ENCODE data around the gene PDE4D.

The PDE4D gene

DNA sequence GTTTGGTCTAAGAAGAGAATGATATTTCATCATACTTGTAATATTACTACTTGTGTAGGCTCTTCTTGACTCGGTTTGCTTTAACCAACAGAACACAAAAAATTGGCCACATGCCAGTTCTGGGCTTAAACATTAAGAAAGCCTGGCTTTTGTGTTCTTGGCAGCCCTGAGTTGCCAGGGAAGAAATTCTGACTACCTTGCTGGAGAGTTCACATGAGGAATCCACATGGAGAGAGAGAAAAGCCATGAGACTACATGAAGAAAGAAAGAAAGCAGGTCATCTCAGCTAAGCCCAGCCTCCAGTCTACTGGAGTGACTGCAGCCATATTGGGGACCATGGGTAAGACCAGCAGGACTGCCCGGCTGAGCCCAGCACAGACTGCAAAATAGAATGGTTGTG, 785.8 kb downstream of the PDE4D start:
- TF ChIP-seq POLR2AphosphoS5 (IDR thresholded peaks at IDR 0.05; ENCODE audit: low read depth, low read length) (no peak), TAF1 (IDR thresholded peaks at IDR 0.05; ENCODE audit: borderline replicate concordance, low read depth, low read length) (no peak), POLR2A (IDR thresholded peaks at IDR 0.05; ENCODE audit: low read depth, low read length) (no peak)
- FAIRE-seq: no peak
- DNase-seq (ENCODE audit: insufficient read length): no peak

- DNase-seq (ENCODE audit: insufficient read length) (no peak), FAIRE-seq (no peak)
- no peak for TF ChIP-seq POLR2A (IDR thresholded peaks at IDR 0.05; ENCODE audit: low read depth, low read length)
Measured at GRCh38 chr5:59104400-59105127, 789.0 kb downstream of the PDE4D start.

GRCh38 chr5:59103303-59103702, 790.2 kb downstream of the PDE4D start:
- no peak for FAIRE-seq
- no peak for TF ChIP-seq POLR2A (IDR thresholded peaks at IDR 0.05; ENCODE audit: low read depth, low read length)
- no peak for TF ChIP-seq TAF1 (IDR thresholded peaks at IDR 0.05; ENCODE audit: borderline replicate concordance, low read depth, low read length)
- TF ChIP-seq POLR2AphosphoS5 (IDR thresholded peaks at IDR 0.05; ENCODE audit: low read depth, low read length): no peak
- DNase-seq (ENCODE audit: insufficient read length): no peak

- TF ChIP-seq POLR2AphosphoS5 (IDR thresholded peaks at IDR 0.05; ENCODE audit: low read depth, low read length) (no peak), POLR2A (IDR thresholded peaks at IDR 0.05; ENCODE audit: low read depth, low read length) (no peak), TAF1 (IDR thresholded peaks at IDR 0.05; ENCODE audit: borderline replicate concordance, low read depth, low read length) (no peak)
- DNase-seq (ENCODE audit: insufficient read length) (no peak), FAIRE-seq (no peak)
Measured at GRCh38 chr5:59102437-59102836, 791.1 kb downstream of the PDE4D start.

- TF ChIP-seq POLR2AphosphoS5 (IDR thresholded peaks at IDR 0.05; ENCODE audit: low read depth, low read length) (no peak), TAF1 (IDR thresholded peaks at IDR 0.05; ENCODE audit: borderline replicate concordance, low read depth, low read length) (no peak), POLR2A (IDR thresholded peaks at IDR 0.05; ENCODE audit: low read depth, low read length) (no peak)
- no peak for FAIRE-seq
- DNase-seq (ENCODE audit: insufficient read length): no peak
Measured at GRCh38 chr5:59100875-59101274, 792.7 kb downstream of the PDE4D start.

DNA sequence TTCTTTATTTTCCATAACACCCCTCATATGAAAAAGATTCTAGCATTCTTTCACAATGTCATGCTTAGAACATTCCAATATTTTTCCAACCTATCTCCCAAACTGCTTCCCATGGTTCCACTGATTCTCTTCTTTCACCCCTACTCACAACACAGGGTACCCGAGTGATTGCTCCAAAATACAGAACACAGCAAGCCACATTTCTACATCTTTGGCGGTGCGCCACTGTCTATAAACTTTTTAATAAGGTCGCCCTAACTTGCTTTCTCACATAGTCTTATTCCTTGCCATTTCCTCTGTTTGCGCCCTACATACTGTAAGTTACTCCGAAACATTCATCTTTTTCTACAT, 793.6 kb downstream of the PDE4D start:
- FAIRE-seq: no peak
- DNase-seq (ENCODE audit: insufficient read length): no peak
- TF ChIP-seq POLR2A (IDR thresholded peaks at IDR 0.05; ENCODE audit: low read depth, low read length) (no peak), TAF1 (IDR thresholded peaks at IDR 0.05; ENCODE audit: borderline replicate concordance, low read depth, low read length) (no peak), POLR2AphosphoS5 (IDR thresholded peaks at IDR 0.05; ENCODE audit: low read depth, low read length) (no peak)

DNA sequence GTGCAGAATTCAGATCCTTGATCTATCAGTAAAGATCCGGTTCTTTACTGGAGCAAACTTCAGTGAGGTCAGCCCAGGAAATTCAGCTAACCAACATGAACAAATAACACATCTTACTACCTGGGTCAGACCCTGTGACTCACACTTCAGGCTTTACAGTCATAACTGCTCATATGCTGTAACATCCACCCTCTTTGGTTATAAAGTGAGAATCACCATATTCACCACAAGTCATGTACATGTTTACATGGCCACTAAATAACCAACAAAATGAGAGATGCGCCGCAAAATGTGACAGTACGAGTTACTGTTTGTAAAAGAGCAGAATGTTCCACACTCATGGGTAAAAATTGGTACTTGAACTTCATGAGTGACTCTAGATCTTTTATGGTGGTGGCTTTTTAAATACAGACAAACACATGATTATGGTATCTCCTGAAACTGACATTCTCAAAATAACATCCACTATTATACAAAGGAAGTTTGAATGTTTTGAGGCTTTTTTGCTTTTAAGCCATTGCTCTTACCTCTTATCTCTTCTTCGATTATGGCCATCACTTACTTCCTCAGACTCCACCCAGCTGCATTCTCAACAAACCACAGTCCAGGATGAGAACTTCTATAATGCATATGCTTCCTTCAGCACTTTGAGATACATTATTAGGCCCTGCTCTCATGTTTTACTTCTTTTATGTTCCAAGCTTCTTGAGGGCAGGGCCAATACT, 794.1 kb downstream of the PDE4D start:
- no peak for DNase-seq (ENCODE audit: insufficient read length)
- FAIRE-seq: peak; percentile 21
- TF ChIP-seq POLR2A (IDR thresholded peaks at IDR 0.05; ENCODE audit: low read depth, low read length): no peak
- TF ChIP-seq TAF1 (IDR thresholded peaks at IDR 0.05; ENCODE audit: borderline replicate concordance, low read depth, low read length): no peak
- no peak for TF ChIP-seq POLR2AphosphoS5 (IDR thresholded peaks at IDR 0.05; ENCODE audit: low read depth, low read length)

DNA sequence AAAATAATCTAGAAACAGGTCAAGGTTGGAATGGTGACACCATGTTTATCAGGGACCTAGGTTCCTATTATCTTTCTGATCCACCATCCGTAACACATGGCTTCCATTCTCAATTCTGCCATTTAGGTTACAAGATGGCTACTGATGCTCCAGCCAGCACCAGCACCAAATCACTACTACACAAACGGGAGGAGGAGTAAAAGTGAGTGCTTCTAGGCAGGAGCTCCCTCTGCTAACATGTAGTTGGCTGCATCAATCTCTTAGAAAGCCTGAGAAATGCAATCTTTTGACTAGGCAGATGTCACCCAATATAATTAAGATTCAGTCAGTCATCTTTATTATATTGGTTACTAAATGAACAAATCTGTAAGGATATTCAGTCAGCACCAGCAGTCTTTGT, 794.8 kb downstream of the PDE4D start:
- no peak for FAIRE-seq
- DNase-seq (ENCODE audit: insufficient read length): no peak
- TF ChIP-seq TAF1 (IDR thresholded peaks at IDR 0.05; ENCODE audit: borderline replicate concordance, low read depth, low read length) (no peak), POLR2AphosphoS5 (IDR thresholded peaks at IDR 0.05; ENCODE audit: low read depth, low read length) (no peak), POLR2A (IDR thresholded peaks at IDR 0.05; ENCODE audit: low read depth, low read length) (no peak)

GRCh38 chr5:59097712-59098111, 795.8 kb downstream of the PDE4D start:
- no peak for FAIRE-seq

DNA sequence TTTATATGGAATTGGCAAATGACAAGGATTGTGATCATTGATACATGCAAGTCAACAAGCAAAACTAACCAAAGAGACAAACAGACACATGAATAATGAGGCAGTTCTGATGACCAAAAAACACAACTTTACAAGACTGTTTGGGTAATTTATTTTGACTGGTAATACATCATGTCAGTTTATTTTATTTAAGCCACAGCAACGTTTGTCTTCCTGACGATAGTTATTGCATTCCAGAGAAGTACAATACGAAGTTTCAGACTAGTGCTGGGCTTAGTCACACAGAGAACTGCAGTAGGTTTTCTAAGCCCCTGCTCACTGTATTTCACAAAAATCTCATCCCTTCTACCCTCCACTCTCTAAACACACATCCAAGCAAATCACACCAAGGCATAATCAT, 796.4 kb downstream of the PDE4D start:
- DNase-seq (ENCODE audit: insufficient read length) (no peak), FAIRE-seq (no peak)
- TF ChIP-seq POLR2AphosphoS5 (IDR thresholded peaks at IDR 0.05; ENCODE audit: low read depth, low read length): no peak
- TF ChIP-seq TAF1 (IDR thresholded peaks at IDR 0.05; ENCODE audit: borderline replicate concordance, low read depth, low read length): no peak
- TF ChIP-seq POLR2A (IDR thresholded peaks at IDR 0.05; ENCODE audit: low read depth, low read length): no peak

More at GRCh38 chr5:59097712-59098111, 795.8 kb downstream of the PDE4D start:
- TF ChIP-seq POLR2AphosphoS5 (IDR thresholded peaks at IDR 0.05; ENCODE audit: low read depth, low read length) (no peak), POLR2A (IDR thresholded peaks at IDR 0.05; ENCODE audit: low read depth, low read length) (no peak), TAF1 (IDR thresholded peaks at IDR 0.05; ENCODE audit: borderline replicate concordance, low read depth, low read length) (no peak)
- DNase-seq (ENCODE audit: insufficient read length): no peak

- DNase-seq (ENCODE audit: insufficient read length): no peak
Measured at GRCh38 chr5:59095480-59095879, 798.0 kb downstream of the PDE4D start.

DNA sequence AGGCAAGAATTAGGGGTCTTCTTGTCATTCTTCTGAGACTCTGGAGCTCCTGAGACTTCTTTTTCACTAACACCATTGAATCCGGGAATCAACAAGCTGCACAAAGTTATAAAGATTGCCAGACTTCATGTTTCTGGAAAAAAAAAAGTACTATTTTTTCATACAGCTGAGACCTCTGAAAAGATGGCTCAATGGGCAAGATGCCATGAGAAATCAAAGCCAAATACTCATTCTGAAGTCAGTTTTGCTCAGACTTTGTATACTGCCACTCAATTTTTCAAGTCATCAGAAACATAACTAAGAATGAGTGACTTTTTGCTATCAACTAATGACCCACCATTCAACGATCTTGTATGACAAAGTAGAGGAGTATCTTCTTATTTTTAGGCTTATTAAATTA, 798.7 kb downstream of the PDE4D start:
- DNase-seq (ENCODE audit: insufficient read length) (no peak), FAIRE-seq (no peak)
- TF ChIP-seq TAF1 (IDR thresholded peaks at IDR 0.05; ENCODE audit: borderline replicate concordance, low read depth, low read length): no peak
- no peak for TF ChIP-seq POLR2AphosphoS5 (IDR thresholded peaks at IDR 0.05; ENCODE audit: low read depth, low read length)
- TF ChIP-seq POLR2A (IDR thresholded peaks at IDR 0.05; ENCODE audit: low read depth, low read length): no peak

More at GRCh38 chr5:59095480-59095879, 798.0 kb downstream of the PDE4D start:
- FAIRE-seq: no peak
- TF ChIP-seq POLR2A (IDR thresholded peaks at IDR 0.05; ENCODE audit: low read depth, low read length) (no peak), TAF1 (IDR thresholded peaks at IDR 0.05; ENCODE audit: borderline replicate concordance, low read depth, low read length) (no peak), POLR2AphosphoS5 (IDR thresholded peaks at IDR 0.05; ENCODE audit: low read depth, low read length) (no peak)
